ENCODE results near the gene INPP5A. TPM values are rescaled to one million over a fixed set of nuclear protein-coding genes. Genes with fewer than 3 reads are reported as not detected.
"Not testable (repeated sequence)": the region's sequence is repeated elsewhere in the genome, so short reads cannot be mapped to it uniquely, and the experiment has no call there.

The INPP5A gene
- total RNA-seq, 1 donor from 2014 or later, result 29.5 TPM

DNA sequence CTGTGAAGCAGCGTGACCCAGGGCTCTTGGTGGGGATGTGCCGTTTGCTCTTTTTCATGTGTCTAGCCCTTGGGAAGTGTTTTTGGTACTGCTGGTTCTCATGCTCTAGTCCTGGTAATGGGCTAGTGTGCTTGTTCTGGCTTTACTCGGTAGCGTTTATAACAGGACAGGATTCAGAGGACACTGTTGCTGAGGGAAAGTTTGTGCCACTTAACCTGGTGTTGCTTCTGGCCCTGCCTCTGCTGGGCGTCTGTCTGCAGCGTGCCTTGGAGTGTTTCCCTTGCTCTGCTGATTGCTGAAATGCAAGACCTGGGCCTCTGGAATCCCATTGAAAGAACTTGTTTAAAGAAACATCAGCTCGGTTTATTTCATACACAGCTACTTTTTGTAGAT lies 35.0 kb downstream of the INPP5A start:
- H3K36me3 ChIP-seq (ENCODE audit: control insufficient read depth, insufficient read depth, low read length), result no peaks in the 10 kb centered on the region
- no peak overlapping the region for H3K4me3 ChIP-seq (ENCODE audit: low read depth, low read length)
- no peaks in the 10 kb centered on the region for H3K27me3 ChIP-seq (ENCODE audit: control insufficient read depth, insufficient read depth, low read length)
- TF ChIP-seq, protein P1, sequence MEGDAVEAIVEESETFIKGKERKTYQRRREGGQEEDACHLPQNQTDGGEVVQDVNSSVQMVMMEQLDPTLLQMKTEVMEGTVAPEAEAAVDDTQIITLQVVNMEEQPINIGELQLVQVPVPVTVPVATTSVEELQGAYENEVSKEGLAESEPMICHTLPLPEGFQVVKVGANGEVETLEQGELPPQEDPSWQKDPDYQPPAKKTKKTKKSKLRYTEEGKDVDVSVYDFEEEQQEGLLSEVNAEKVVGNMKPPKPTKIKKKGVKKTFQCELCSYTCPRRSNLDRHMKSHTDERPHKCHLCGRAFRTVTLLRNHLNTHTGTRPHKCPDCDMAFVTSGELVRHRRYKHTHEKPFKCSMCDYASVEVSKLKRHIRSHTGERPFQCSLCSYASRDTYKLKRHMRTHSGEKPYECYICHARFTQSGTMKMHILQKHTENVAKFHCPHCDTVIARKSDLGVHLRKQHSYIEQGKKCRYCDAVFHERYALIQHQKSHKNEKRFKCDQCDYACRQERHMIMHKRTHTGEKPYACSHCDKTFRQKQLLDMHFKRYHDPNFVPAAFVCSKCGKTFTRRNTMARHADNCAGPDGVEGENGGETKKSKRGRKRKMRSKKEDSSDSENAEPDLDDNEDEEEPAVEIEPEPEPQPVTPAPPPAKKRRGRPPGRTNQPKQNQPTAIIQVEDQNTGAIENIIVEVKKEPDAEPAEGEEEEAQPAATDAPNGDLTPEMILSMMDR (IDR thresholded peaks at IDR 0.05; ENCODE audit: insufficient read depth, low read length, severe bottlenecking), result no peak
- FAIRE-seq (peak; percentile 94), DNase-seq (ENCODE audit: low read depth) (no peak)

DNA sequence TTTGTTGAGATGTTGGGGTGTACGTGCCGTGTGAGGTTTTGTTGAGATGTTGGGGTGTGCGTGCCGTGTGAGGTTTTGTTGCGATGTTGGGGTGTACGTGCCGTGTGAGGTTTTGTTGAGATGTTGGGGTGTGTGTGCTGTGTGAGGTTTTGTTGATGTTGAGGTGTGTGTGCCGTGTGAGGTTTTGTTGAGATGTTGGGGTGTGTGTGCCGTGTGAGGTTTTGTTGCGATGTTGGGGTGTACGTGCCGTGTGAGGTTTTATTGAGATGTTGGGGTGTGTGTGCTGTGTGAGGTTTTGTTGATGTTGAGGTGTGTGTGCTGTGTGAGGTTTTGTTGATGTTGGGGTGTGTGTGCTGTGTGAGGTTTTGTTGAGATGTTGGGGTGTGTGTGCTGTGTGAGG lies 35.4 kb downstream of the INPP5A start:
- H3K36me3 ChIP-seq (ENCODE audit: control insufficient read depth, insufficient read depth, low read length); H3K4me3 ChIP-seq (ENCODE audit: low read depth, low read length); FAIRE-seq; DNase-seq (ENCODE audit: low read depth); H3K27me3 ChIP-seq (ENCODE audit: control insufficient read depth, insufficient read depth, low read length): not testable (repeated sequence)

DNA sequence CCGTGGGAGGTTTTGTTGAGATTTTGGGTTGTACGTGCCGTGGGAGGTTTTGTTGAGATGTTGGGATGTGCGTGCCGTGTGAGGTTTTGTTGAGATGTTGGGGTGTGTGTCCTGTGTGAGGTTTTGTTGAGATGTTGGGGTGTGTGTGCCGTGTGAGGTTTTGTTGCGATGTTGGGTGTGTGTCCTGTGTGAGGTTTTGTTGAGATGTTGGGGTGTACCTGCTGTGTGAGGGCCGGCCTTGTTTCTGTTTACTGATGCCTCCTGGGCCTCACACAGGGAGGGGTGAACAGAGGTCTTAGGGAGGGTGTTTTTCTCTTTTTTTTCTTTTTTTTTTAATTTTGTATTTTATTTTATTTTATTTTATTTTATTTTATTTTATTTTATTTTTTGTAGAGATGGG lies 36.7 kb downstream of the INPP5A start:
- Histone ChIP-seq H3K36me3 (ENCODE audit: control insufficient read depth, insufficient read depth, low read length) (no peaks in the 10 kb centered on the region), H3K27me3 (ENCODE audit: control insufficient read depth, insufficient read depth, low read length) (no peaks in the 10 kb centered on the region), H3K4me3 (ENCODE audit: low read depth, low read length) (no peak overlapping the region)
- DNase-seq (ENCODE audit: low read depth), result no peak
- FAIRE-seq, result no peak
- TF ChIP-seq, protein P1 (IDR thresholded peaks at IDR 0.05; ENCODE audit: insufficient read depth, low read length, severe bottlenecking), result no peak

DNA sequence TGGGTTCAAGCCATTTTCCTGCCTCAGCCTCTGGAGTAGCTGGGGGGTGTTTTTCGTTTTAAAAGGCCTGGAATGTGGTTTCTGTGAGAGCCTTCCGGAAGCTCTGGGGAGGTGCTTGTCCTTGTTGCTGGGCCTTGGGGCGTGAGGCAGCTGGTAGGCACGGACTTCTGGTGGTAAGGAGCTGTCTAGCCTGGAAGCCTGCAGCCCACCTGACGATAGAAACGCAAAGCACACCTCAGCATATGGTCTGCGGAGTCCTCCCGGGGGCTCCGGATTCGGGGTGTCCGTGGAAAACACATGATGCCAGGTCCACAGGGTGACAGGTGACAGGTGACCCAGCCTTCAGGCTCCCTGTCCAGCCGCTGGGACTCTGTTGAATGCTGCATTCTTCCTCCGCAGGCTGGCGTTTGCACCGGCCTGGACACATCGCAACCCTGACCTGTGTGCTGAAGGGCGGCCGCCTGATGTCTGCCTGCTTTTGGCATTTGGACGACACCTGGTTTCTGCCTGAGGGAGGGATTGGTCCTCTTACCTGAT lies 37.3 kb downstream of the INPP5A start:
- TF ChIP-seq, protein P1 (IDR thresholded peaks at IDR 0.05; ENCODE audit: insufficient read depth, low read length, severe bottlenecking), result no peak
- H3K27me3 ChIP-seq (ENCODE audit: control insufficient read depth, insufficient read depth, low read length), result no peaks in the 10 kb centered on the region
- FAIRE-seq, result no peak
- no peak overlapping the region for H3K4me3 ChIP-seq (ENCODE audit: low read depth, low read length)
- H3K36me3 ChIP-seq (ENCODE audit: control insufficient read depth, insufficient read depth, low read length), result no peaks in the 10 kb centered on the region
- DNase-seq (ENCODE audit: low read depth), result no peak

DNA sequence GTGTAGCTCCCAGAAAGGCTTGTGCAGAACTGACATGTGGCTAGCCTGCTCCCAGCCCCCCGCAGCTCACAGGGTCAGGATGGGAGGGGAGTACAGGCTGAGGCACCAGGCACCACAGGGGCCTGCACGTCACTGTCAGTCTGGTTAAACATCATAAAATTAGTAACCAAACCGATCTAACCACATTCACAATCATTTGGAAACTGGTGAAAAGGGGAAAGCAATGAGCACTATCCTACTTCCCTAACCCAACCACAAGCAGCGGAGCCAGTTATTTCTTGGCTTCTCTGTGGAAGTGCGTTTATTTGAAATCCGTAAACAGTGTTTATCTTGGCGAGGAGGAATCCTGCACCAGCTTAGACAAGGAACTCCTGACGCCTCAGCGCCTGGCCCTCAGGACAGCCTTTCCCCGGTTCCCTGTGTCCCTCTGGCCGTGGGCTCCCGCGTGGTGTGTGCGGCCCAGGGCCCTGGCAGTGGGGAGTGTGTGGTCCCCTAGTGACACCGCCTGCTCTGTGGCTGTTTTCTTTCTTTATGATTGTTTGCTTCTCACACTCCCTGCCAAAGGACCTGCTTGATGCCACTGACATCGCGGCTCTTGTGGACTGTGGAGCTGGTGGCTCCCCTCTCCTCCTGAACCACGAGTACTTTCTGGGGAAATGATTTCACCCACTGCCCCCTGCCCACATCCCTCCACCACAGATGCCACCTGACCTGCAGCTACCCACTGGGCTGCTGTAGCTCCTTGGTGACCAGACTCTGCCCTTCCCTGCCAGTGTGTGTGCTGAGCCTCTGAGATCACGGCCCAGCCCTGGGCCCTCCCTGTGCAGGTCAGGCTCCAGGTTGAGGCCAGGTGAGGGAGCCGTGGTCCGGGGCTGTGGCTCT lies 38.0 kb downstream of the INPP5A start:
- peak; percentile 62 for FAIRE-seq
- TF ChIP-seq, protein P1 (IDR thresholded peaks at IDR 0.05; ENCODE audit: insufficient read depth, low read length, severe bottlenecking), result no peak

DNA sequence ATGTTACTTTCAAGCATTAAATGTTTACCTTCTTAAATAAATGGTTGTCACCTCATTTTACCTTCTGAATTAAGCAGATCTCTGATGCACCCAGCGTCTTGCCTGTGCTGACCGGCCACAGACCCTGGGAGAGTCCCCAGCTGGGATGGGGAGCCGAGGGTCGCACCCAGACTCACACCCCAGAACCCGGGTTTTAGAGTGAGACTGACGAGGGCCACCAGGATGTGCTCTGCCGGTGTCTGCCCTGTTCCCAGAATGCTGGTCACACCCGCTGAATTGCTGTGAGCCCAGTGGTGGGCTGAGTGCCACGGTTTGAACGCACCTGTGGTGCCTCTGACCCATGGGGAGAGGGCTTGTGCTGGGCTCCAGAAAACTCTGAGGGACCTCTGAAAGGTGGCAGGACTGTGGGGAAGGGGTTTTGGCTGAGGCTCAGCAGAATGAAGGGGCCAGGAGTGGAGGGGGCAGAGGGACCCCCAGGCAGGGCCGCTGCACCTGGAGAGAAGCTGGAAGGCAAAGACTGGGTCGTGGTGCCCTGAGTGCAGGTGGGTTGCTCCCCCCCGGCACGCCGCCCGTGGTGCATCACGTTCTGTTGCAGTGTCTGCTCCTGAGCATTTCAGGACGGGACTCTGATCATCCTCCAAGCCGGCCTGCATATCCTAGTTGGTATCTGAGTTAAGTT lies 39.2 kb downstream of the INPP5A start:
- TF ChIP-seq, protein P1 (IDR thresholded peaks at IDR 0.05; ENCODE audit: insufficient read depth, low read length, severe bottlenecking), result no peak
- FAIRE-seq (no peak), DNase-seq (ENCODE audit: low read depth) (no peak)
- Histone ChIP-seq H3K27me3 (ENCODE audit: control insufficient read depth, insufficient read depth, low read length) (no peaks in the 10 kb centered on the region), H3K4me3 (ENCODE audit: low read depth, low read length) (no peak overlapping the region), H3K36me3 (ENCODE audit: control insufficient read depth, insufficient read depth, low read length) (no peaks in the 10 kb centered on the region)

More for the DNA sequence above, 38.0 kb downstream of the INPP5A start:
- Histone ChIP-seq H3K36me3 (ENCODE audit: control insufficient read depth, insufficient read depth, low read length) (no peaks in the 10 kb centered on the region), H3K4me3 (ENCODE audit: low read depth, low read length) (no peak overlapping the region), H3K27me3 (ENCODE audit: control insufficient read depth, insufficient read depth, low read length) (no peaks in the 10 kb centered on the region)
- DNase-seq (ENCODE audit: low read depth), result peak; percentile 8

All from bronchial epithelial cell (primary cell).